ENCODE results near the gene SLF2. TPM values are rescaled to one million over a fixed set of nuclear protein-coding genes. Genes with fewer than 3 reads are reported as not detected.

Gene SLF2
- 100 to 1,000 TPM in 1 of 4 donors, 10 to 100 TPM in 3; 27.9 to 102 (median 59.9) TPM for total RNA-seq

DNA sequence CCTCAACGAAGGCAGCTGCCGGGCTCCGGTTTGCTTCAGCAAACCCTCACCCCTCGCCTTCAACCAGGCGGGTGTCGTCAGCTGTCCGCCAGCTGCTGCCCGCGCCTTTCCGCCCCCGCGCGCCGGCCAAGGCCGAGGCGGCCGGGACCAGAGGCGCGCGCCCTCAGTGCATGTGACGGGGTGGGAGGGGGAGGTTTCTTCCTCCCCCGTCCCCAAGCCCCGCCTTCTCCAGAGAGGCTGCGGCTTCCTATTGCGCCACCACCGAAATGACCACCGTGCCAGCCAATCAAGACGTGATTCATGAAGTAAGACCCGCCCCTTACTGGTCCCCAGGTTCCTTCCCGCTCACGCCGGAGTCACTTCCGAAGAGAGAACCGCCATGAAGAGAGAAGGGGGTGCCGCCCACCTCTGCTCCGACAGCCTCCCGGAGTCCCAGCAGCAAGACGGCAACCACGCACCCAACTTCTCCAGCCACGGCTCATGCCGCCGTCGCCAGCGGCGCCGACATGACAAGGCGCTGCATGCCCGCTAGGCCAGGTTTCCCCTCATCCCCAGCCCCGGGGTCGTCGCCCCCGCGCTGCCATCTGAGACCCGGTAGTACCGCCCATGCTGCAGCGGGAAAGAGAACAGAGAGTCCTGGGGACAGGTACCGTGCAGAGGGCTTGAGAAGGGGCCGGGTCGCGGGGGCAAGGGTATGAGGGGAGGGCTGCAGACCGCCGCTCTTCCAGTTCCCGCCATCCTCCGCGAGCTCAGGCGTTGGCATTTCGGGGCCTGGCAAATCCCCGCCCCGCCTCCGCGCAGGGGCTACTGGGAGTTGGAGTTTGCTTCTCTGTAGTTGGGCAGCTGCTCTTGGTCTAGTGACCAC lies at the start of gene SLF2:
TSS of gene SLF2 (plus strand) at position 359 of the 865 bp plus-strand sequence. CDS start at position 507, 148 bp downstream.
- no peaks in the 10 kb centered on the region for H3K36me3 ChIP-seq
- peak; percentile 26 to 73 for TF ChIP-seq POLR2A (IDR thresholded peaks at IDR 0.05)
- TF ChIP-seq, protein P1, sequence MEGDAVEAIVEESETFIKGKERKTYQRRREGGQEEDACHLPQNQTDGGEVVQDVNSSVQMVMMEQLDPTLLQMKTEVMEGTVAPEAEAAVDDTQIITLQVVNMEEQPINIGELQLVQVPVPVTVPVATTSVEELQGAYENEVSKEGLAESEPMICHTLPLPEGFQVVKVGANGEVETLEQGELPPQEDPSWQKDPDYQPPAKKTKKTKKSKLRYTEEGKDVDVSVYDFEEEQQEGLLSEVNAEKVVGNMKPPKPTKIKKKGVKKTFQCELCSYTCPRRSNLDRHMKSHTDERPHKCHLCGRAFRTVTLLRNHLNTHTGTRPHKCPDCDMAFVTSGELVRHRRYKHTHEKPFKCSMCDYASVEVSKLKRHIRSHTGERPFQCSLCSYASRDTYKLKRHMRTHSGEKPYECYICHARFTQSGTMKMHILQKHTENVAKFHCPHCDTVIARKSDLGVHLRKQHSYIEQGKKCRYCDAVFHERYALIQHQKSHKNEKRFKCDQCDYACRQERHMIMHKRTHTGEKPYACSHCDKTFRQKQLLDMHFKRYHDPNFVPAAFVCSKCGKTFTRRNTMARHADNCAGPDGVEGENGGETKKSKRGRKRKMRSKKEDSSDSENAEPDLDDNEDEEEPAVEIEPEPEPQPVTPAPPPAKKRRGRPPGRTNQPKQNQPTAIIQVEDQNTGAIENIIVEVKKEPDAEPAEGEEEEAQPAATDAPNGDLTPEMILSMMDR (IDR thresholded peaks at IDR 0.05) = peak in 2 of 4 experiments; percentile 4 to 8
- DNase-seq = peak; percentile 98 to 99
- no peaks in the 10 kb centered on the region for H3K27me3 ChIP-seq
- intact Hi-C loops (cut with DNase I; ENCODE audit: low total_unique reads) = no loop called here
- H3K4me1 ChIP-seq = peaks cover 0 to 13% of the 10 kb centered on the region in 2 donors
- peak within 1 kb of the TSS; percentile 99 for H3K4me3 ChIP-seq
- H3K9me3 ChIP-seq = no peaks in the 10 kb centered on the region
- H3K27ac ChIP-seq = peak within 1 kb of the TSS; percentile 89 to 97

- Histone ChIP-seq H3K36me3 (no peaks in the 10 kb centered on the region), H3K9me3 (no peaks in the 10 kb centered on the region), H3K27me3 (no peaks in the 10 kb centered on the region), H3K4me3 (no peak overlapping the region), H3K4me1 (no peaks in the 10 kb centered on the region), H3K27ac (no peak overlapping the region)
- intact Hi-C loops (cut with DNase I; ENCODE audit: low total_unique reads) = no loop called here
- TF ChIP-seq POLR2A (IDR thresholded peaks at IDR 0.05) = no peak
- TF ChIP-seq, protein P1 (IDR thresholded peaks at IDR 0.05) = no peak
- DNase-seq = no peak
Observed at GRCh38 chr10:100863433-100863832, 49.3 kb upstream of the SLF2 start.

- no peaks in the 10 kb centered on the region for H3K4me1 ChIP-seq
- no peaks in the 10 kb centered on the region for H3K9me3 ChIP-seq
- no peak for DNase-seq
- TF ChIP-seq, protein P1 (IDR thresholded peaks at IDR 0.05) = no peak
- TF ChIP-seq POLR2A (IDR thresholded peaks at IDR 0.05) = no peak
- no peaks in the 10 kb centered on the region for H3K36me3 ChIP-seq
- intact Hi-C loops (cut with DNase I; ENCODE audit: low total_unique reads) = no loop called here
- H3K27ac ChIP-seq = no peak overlapping the region
- H3K4me3 ChIP-seq = no peak overlapping the region
- no peaks in the 10 kb centered on the region for H3K27me3 ChIP-seq
Observed at GRCh38 chr10:100864036-100864885, 48.5 kb upstream of the SLF2 start.

- H3K27me3 ChIP-seq = no peaks in the 10 kb centered on the region
- no peaks in the 10 kb centered on the region for H3K9me3 ChIP-seq
- no peaks in the 10 kb centered on the region for H3K4me1 ChIP-seq
- H3K27ac ChIP-seq = no peak overlapping the region
- no peak for DNase-seq
- H3K36me3 ChIP-seq = no peaks in the 10 kb centered on the region
- intact Hi-C loops (cut with DNase I; ENCODE audit: low total_unique reads) = no loop called here
- H3K4me3 ChIP-seq = no peak overlapping the region
- TF ChIP-seq, protein P1 (IDR thresholded peaks at IDR 0.05) = no peak
Observed at GRCh38 chr10:100864978-100865377, 47.8 kb upstream of the SLF2 start.
